SJSA1 (cell line): ENCODE data around the gene THRB. TPM values are rescaled to one million over a fixed set of nuclear protein-coding genes. Genes with fewer than 3 reads are reported as not detected.

Source experiments
- DNase-seq, 2 experiments: peaks; one replicate each; pipeline ENCODE4 v3.0.0-alpha.2; 2015 to 2020; ENCODE audit warnings: low spot score in 2 of 2, low read depth in 1 of 2
- H3K27ac ChIP-seq: fragments of 250-450 bp; sonication (Bioruptor Pico); 2 replicates; pipeline ENCODE4 v1.5.1; 2020; ENCODE audit warnings: mild to moderate bottlenecking, moderate library complexity
- H3K27me3 ChIP-seq: fragments of 250-450 bp; sonication (Bioruptor Pico); replicated peaks from 2 replicates; pipeline ENCODE4 v1.5.1; 2020; ENCODE audit warnings: mild to moderate bottlenecking, moderate library complexity
- H3K36me3 ChIP-seq: fragments of 250-450 bp; sonication (Bioruptor Pico); 2 replicates; pipeline ENCODE4 v1.5.1; 2020; ENCODE audit warnings: mild to moderate bottlenecking
- H3K4me1 ChIP-seq: fragments of 250-450 bp; sonication (Bioruptor Pico); replicated peaks from 2 replicates; pipeline ENCODE4 v1.6.1; 2021; ENCODE audit warnings: mild to moderate bottlenecking
- H3K4me3 ChIP-seq: fragments of 250-450 bp; sonication (Bioruptor Pico); 2 replicates; pipeline ENCODE4 v1.5.1; 2020; ENCODE audit warnings: mild to moderate bottlenecking
- H3K9me3 ChIP-seq: fragments of 250-450 bp; sonication (Bioruptor Pico); replicated peaks from 2 replicates; pipeline ENCODE4 v1.5.1; 2020; ENCODE audit warnings: mild to moderate bottlenecking
- total RNA-seq: library from RNA; depleted of rRNA; stranded (reverse); fragments of >200 nt; shearing (Covaris generic); gene quantifications from 2 replicates; pipeline ENCODE4 v1.2.3, GENCODE V29; 2014

THRB gene
- total RNA-seq, 1 experiment from 2014 or later: 3.2 TPM

DNA sequence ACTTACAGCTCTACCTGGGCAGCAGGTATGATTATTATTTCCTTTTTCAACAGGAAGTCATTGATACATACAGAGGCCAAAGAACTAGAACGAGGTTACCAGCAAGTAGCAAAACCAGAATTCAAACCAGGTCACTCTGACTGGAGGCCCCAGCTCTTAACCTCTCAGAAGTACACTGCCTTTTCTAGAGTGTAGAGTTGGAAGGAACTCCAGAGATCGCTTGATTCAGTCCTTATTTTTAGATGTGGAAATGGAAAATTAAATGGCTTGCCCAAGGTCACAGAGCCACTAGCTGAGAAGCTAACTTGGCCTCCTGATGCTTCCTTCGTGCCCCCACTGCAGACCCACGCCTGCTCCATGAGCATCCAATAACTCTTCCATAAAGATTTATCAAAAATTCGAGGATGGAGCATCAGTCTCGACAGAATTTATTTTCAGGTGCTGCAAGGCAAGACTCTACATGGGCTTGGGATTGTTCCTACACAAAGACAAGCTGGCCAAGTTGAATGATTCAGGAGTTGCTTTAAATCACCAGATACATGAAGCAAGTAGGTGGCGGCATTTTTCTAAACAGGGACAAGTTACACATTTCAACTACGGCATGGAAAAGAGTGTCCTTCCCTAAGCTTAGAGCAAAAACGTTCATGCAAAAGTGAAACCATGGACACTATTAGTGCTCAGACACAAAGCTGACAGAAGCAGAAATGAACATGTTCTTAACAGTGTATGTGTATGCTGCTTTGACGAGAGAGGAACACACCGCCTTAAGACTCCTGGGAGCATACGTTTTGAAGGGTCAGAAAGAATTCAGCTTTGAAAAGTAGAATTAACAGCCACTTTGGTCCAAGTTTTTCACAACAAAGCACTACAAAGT, 235.7 kb downstream of the THRB start:
- no peak overlapping the region for H3K4me3 ChIP-seq
- no peaks in the 10 kb centered on the region for H3K9me3 ChIP-seq
- H3K4me1 ChIP-seq: peaks cover 43% of the 10 kb centered on the region
- DNase-seq: peak in 1 of 2 experiments; percentile 15
- H3K36me3 ChIP-seq: no peaks in the 10 kb centered on the region
- 0 out of 2 replicates have a peak overlapping the region, but pooled peaks have one; percentile 10 for H3K27ac ChIP-seq
- H3K27me3 ChIP-seq: no peaks in the 10 kb centered on the region

DNA sequence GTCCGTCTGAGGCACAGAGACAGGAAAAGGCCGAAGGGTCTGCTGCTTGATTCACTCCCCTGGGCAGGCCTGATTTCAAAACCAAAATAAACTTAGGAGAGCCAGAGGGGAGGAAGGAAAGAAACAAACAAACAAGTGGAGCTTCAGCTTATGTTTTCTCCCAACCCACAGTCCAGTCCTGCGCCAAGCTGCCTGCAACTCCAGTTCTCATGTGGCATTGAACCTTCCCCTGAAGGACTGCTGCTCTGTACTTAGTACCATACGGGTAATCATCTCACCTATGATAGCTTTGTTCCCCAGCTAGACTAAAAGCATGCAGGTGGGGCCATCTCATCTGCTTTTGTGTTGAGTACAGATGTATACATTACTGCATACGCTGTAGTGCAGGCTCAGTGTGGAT, 236.4 kb downstream of the THRB start:
- Histone ChIP-seq H3K36me3 (no peaks in the 10 kb centered on the region), H3K4me3 (no peak overlapping the region), H3K9me3 (no peaks in the 10 kb centered on the region), H3K27me3 (no peaks in the 10 kb centered on the region), H3K27ac (peak overlapping the region; percentile 15; the same call in 1 of the 2 replicates), H3K4me1 (peaks cover 49% of the 10 kb centered on the region)
- peak; percentile 44 to 48 for DNase-seq

- Histone ChIP-seq H3K36me3 (no peaks in the 10 kb centered on the region), H3K4me1 (peaks cover 49% of the 10 kb centered on the region), H3K27me3 (no peaks in the 10 kb centered on the region), H3K27ac (peak overlapping the region; percentile 37), H3K4me3 (no peak overlapping the region), H3K9me3 (no peaks in the 10 kb centered on the region)
- DNase-seq: no peak
These were observed 239.2 kb downstream of the THRB start for GRCh38 chr3:24255414-24255813.

DNA sequence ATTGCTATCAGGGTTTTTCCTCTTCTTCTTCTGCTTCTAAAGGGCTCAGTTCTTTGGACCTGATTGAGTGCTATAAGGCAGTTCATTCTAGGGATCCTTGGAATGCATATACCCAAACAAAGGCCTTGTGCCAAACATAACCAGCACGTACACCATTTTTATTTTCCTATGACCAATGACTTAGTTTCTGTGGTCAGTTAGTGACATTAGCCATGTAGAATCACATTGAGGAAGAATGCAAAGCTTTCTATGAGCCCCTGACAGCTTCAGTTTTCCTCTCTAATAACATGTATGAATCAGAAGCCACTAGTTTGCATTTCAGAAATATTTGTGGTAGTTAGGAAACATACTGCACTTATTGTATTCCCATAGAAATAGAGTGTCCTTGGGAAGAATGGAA, 240.0 kb downstream of the THRB start:
- Histone ChIP-seq H3K27ac (peak overlapping the region; percentile 39), H3K4me3 (no peak overlapping the region), H3K27me3 (no peaks in the 10 kb centered on the region), H3K36me3 (no peaks in the 10 kb centered on the region), H3K9me3 (no peaks in the 10 kb centered on the region), H3K4me1 (peaks cover 42% of the 10 kb centered on the region)
- peak; percentile 48 to 84 for DNase-seq

- no peaks in the 10 kb centered on the region for H3K36me3 ChIP-seq
- DNase-seq: no peak
- no peaks in the 10 kb centered on the region for H3K9me3 ChIP-seq
- H3K4me1 ChIP-seq: peaks cover 30% of the 10 kb centered on the region
- H3K4me3 ChIP-seq: no peak overlapping the region
- no peak overlapping the region for H3K27ac ChIP-seq
- no peaks in the 10 kb centered on the region for H3K27me3 ChIP-seq
These were observed 241.3 kb downstream of the THRB start for GRCh38 chr3:24253336-24253735.

DNA sequence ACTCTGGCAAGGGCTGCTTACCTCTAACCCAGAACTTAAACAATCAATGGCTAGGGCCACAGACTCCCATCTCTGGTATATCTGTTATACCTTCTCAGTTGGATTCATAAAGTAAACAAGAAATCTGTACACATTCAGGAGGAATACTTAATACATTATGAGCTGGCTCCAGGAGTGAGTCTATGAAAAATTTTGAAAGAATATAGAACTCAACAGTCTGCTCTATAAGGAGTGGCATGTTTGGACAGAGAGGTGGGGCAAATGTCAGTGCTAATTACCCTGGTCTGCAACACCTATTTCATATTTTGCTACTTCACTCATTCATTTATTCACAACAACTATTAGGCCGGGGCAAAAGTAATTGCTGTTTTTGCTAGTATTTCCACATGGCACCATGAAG, 245.1 kb downstream of the THRB start:
- no peak for DNase-seq
- Histone ChIP-seq H3K4me3 (no peak overlapping the region), H3K27me3 (no peaks in the 10 kb centered on the region), H3K4me1 (peaks cover 12% of the 10 kb centered on the region), H3K9me3 (no peaks in the 10 kb centered on the region), H3K36me3 (no peaks in the 10 kb centered on the region), H3K27ac (no peak overlapping the region)

GRCh38 chr3:24245056-24245455, 249.6 kb downstream of the THRB start:
- H3K36me3 ChIP-seq: no peaks in the 10 kb centered on the region
- no peaks in the 10 kb centered on the region for H3K9me3 ChIP-seq
- peaks cover 17% of the 10 kb centered on the region for H3K4me1 ChIP-seq
- DNase-seq: no peak
- no peak overlapping the region for H3K4me3 ChIP-seq
- H3K27ac ChIP-seq: no peak overlapping the region
- no peaks in the 10 kb centered on the region for H3K27me3 ChIP-seq

DNA sequence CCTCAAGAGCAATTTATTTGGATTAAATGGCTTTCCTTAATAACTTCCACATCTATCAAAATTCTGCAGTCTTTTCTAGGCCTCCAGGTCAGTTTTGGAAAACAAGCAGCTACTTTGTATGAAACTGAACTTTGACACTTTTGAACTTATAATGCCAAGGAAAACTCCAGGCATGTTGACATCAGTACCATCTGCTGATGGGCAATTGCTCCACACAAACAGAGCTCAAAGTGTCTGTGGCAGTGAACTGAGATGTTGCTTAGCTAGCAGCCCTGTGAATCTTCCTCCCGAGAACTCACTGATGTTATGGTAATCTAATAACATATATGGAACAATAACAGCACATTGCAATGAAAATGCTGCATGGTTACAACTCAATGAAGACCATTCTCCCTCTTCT, 250.2 kb downstream of the THRB start:
- no peak overlapping the region for H3K4me3 ChIP-seq
- H3K27me3 ChIP-seq: no peaks in the 10 kb centered on the region
- no peak for DNase-seq
- no peaks in the 10 kb centered on the region for H3K36me3 ChIP-seq
- no peak overlapping the region for H3K27ac ChIP-seq
- H3K4me1 ChIP-seq: peaks cover 17% of the 10 kb centered on the region
- H3K9me3 ChIP-seq: no peaks in the 10 kb centered on the region

DNA sequence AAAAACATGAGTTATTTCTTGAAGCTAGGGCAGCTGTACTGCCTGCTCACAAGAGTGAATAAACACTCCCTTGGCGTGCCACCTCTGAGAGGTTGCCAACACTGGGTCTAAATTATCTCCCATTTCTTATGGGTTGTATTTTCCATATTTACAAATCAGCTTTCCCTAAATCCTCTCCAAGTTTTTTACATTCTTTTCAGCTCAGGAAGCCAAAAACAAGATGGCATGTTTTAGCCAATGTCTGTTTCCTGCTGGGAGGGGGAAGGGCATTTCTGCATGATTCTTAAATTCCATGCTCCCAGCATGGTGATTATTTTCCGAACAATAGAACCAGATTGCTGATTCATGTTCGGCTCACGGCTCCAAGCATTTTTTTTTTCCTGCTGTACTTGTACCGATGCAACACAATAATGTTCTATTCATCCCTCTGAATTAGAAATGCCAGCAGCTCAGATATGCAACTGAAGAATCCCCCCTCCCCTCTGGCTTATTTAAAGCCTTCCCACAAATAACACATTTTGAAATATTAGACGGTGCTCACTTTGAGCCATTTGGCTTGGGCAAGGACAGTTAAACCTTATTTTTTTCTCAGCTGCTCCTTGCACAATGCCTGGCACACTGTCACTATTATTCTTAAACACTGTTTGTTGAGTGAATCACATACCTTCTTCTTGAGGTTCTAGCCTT, 252.5 kb downstream of the THRB start:
- no peaks in the 10 kb centered on the region for H3K9me3 ChIP-seq
- DNase-seq: peak; percentile 66 to 77
- peaks cover 32% of the 10 kb centered on the region for H3K4me1 ChIP-seq
- no peaks in the 10 kb centered on the region for H3K36me3 ChIP-seq
- no peak overlapping the region for H3K4me3 ChIP-seq
- H3K27ac ChIP-seq: peak overlapping the region; percentile 73
- H3K27me3 ChIP-seq: no peaks in the 10 kb centered on the region

DNA sequence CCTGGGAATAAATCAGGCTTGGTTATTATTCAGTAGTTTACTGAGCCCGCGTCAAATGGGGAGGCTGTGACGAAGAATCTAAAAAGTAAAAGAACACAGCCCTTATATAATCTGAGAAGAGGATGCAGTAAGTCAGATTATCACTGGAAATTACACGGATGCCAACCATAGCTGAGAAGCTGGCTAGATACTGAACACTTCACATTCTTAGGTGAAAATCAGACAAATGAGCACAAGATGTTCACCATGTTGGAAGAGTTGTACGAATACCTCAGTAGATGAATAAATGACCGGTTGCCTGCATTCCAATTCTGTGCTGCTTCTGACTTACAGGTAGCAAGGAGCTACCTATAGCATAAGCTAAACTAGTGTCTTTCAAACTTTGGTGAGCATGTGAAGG, 254.3 kb downstream of the THRB start:
- Histone ChIP-seq H3K4me1 (peaks cover 35% of the 10 kb centered on the region), H3K27ac (no peak overlapping the region), H3K9me3 (no peaks in the 10 kb centered on the region), H3K27me3 (no peaks in the 10 kb centered on the region), H3K36me3 (no peaks in the 10 kb centered on the region), H3K4me3 (no peak overlapping the region)
- DNase-seq: no peak

GRCh38 chr3:24237971-24238706, 256.5 kb downstream of the THRB start:
- H3K27ac ChIP-seq: peak overlapping the region; percentile 58
- peaks cover 37% of the 10 kb centered on the region for H3K4me1 ChIP-seq
- H3K27me3 ChIP-seq: no peaks in the 10 kb centered on the region
- no peaks in the 10 kb centered on the region for H3K9me3 ChIP-seq
- no peaks in the 10 kb centered on the region for H3K36me3 ChIP-seq
- peak; percentile 67 to 94 for DNase-seq
- no peak overlapping the region for H3K4me3 ChIP-seq

- DNase-seq: no peak
These were observed 259.5 kb downstream of the THRB start for GRCh38 chr3:24235121-24235520.

GRCh38 chr3:24232784-24233183, 261.9 kb downstream of the THRB start:
- H3K27me3 ChIP-seq: no peaks in the 10 kb centered on the region
- H3K36me3 ChIP-seq: no peaks in the 10 kb centered on the region
- DNase-seq: no peak
- peaks cover 10% of the 10 kb centered on the region for H3K4me1 ChIP-seq
- no peak overlapping the region for H3K4me3 ChIP-seq
- no peaks in the 10 kb centered on the region for H3K9me3 ChIP-seq
- H3K27ac ChIP-seq: no peak overlapping the region

More at GRCh38 chr3:24235121-24235520, 259.5 kb downstream of the THRB start:
- Histone ChIP-seq H3K36me3 (no peaks in the 10 kb centered on the region), H3K27me3 (no peaks in the 10 kb centered on the region), H3K27ac (no peak overlapping the region), H3K4me1 (peaks cover 20% of the 10 kb centered on the region), H3K9me3 (no peaks in the 10 kb centered on the region), H3K4me3 (no peak overlapping the region)
